ENCODE measurements around the gene RABGGTA. TPM values are rescaled to one million over a fixed set of nuclear protein-coding genes. Genes with fewer than 3 reads are reported as not detected.
"Not testable (repeated sequence)": the region's sequence is repeated elsewhere in the genome, so short reads cannot be mapped to it uniquely, and the experiment has no call there.

RABGGTA gene
- total RNA-seq, 4 donors from 2014 or later, result 20.9 to 32.8 (median 28.0) TPM

DNA sequence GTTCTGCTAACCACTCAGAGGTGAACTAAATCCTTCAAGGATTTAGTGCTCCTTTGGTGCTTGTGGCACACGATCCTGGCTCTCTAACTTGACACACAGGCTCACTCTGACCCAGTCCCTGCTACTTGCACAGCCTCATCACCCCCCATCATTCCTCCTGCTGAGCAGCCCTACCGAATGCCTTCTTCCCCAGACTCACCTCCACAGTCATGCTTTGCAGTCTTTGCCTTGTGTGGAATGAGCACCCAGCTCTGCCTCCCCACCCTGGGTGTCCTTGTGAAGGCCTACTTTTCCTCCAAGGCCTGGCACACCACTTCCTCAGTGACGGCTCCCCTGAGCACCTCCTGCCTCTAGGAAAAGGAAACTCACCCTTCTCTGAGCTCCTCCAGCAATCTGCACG, 21.0 kb downstream of the RABGGTA start:
- no peak for DNase-seq
- intact Hi-C loops (cut with DNase I; ENCODE audit: low total_unique reads) (no loop called here), in situ Hi-C loops (cut with MboI; ENCODE audit: low sequenced_read_pairs in 4 of 4) (no loop called here)
- H3K4me1 ChIP-seq, result no peaks in the 10 kb centered on the region
- no peaks in the 10 kb centered on the region for H3K27me3 ChIP-seq
- TF ChIP-seq, protein P1, sequence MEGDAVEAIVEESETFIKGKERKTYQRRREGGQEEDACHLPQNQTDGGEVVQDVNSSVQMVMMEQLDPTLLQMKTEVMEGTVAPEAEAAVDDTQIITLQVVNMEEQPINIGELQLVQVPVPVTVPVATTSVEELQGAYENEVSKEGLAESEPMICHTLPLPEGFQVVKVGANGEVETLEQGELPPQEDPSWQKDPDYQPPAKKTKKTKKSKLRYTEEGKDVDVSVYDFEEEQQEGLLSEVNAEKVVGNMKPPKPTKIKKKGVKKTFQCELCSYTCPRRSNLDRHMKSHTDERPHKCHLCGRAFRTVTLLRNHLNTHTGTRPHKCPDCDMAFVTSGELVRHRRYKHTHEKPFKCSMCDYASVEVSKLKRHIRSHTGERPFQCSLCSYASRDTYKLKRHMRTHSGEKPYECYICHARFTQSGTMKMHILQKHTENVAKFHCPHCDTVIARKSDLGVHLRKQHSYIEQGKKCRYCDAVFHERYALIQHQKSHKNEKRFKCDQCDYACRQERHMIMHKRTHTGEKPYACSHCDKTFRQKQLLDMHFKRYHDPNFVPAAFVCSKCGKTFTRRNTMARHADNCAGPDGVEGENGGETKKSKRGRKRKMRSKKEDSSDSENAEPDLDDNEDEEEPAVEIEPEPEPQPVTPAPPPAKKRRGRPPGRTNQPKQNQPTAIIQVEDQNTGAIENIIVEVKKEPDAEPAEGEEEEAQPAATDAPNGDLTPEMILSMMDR (IDR thresholded peaks at IDR 0.05 in 4 of 5, conservative IDR thresholded peaks at IDR 0.05 in 1 of 5), result no peak
- H3K36me3 ChIP-seq, result no peaks in the 10 kb centered on the region
- no peak for ATAC-seq
- H3K4me3 ChIP-seq, result no peak overlapping the region
- no peaks in the 10 kb centered on the region for H3K9me3 ChIP-seq
- H3K27ac ChIP-seq, result no peak overlapping the region

DNA sequence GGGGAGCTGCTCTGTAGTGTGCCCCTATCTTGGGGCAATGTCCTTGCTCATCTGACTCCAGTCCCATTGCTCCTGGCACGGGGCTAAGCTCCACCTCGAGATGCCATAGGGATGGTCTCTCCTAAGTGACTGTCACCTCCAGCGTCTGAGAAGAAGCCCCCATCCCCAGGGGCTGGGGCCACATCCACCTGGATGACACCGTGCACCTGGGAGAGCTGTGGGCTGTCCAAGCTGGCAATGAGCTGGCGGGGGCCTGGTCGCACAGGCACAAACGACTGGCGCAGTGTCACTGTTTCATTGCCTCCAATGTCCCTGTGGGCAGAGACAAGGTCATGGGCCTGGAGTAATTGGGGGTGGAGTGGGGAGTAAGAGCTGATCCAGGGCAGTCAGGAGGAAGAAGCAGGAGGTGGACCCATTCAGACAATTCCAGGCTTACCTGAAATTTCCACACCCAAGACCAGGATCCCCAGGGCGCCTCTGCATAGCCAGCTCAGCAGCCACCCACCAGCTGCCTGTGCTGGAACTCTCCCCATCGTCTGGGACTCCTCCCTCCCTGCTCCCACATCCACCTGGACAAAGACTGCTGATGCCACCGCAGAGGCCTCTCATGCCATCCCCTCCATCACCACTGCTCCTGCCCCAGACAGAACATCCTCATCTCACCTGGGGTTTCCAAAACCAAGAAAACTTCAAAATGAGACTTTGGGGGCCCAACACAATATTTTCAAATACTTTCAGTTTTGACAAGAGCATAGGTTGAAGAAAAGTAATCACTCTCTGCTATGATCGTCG, 22.0 kb downstream of the RABGGTA start:
- TF ChIP-seq, protein P1 (IDR thresholded peaks at IDR 0.05 in 4 of 5, conservative IDR thresholded peaks at IDR 0.05 in 1 of 5), result no peak
- no peak for TF ChIP-seq POLR2A (IDR thresholded peaks at IDR 0.05)
- Histone ChIP-seq H3K4me1 (no peaks in the 10 kb centered on the region), H3K4me3 (no peak overlapping the region), H3K36me3 (no peaks in the 10 kb centered on the region), H3K9me3 (no peaks in the 10 kb centered on the region), H3K27ac (no peak overlapping the region), H3K27me3 (no peaks in the 10 kb centered on the region)
- no peak for DNase-seq
- in situ Hi-C loops (cut with MboI; ENCODE audit: low sequenced_read_pairs in 4 of 4), result loop anchor here in 3 of 4 donors (10.0 to 25.0 kb wide), 3 partner anchors 45 to 188 kb away; partner anchors contain the start of genes CBLN3 (in 1 of the 3), CIDEB (in 1 of the 3), DHRS1 (in 1 of the 3) and KHNYN (in 1 of the 3)
- no peak for ATAC-seq
- intact Hi-C loops (cut with DNase I; ENCODE audit: low total_unique reads), result no loop called here

DNA sequence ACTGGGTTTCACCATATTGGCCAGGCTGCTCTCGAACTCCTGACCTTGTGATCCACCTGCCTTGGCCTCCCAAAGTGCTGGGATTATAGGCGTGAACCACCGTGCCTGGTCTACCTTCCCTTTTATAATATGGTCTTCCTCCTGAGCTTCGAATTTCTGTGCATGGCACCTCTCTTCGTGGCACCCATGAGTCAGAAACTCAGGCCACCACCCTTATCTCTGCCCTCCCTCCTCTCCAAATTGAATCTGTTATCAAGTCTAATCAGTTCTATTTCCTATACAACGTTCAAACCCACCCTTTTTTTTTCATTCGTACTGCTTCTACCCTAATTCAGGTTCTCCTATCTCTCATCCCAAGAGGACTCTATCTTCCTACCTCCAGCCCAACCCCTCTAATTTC, 24.0 kb downstream of the RABGGTA start:
- Histone ChIP-seq H3K36me3 (no peaks in the 10 kb centered on the region), H3K4me3 (no peak overlapping the region), H3K27ac (no peak overlapping the region), H3K4me1 (peaks cover 0 to 6% of the 10 kb centered on the region in 2 donors), H3K27me3 (no peaks in the 10 kb centered on the region), H3K9me3 (no peaks in the 10 kb centered on the region)
- ATAC-seq (no peak), DNase-seq (no peak)
- in situ Hi-C loops (cut with MboI; ENCODE audit: low sequenced_read_pairs in 4 of 4) (loop anchor here in 3 of 4 donors (10.0 to 25.0 kb wide), 3 partner anchors 47 to 190 kb away; partner anchors contain the start of genes CBLN3 (in 1 of the 3), CIDEB (in 1 of the 3), DHRS1 (in 1 of the 3) and KHNYN (in 1 of the 3)), intact Hi-C loops (cut with DNase I; ENCODE audit: low total_unique reads) (no loop called here)
- no peak for TF ChIP-seq POLR2A (IDR thresholded peaks at IDR 0.05)
- TF ChIP-seq, protein P1 (IDR thresholded peaks at IDR 0.05 in 4 of 5, conservative IDR thresholded peaks at IDR 0.05 in 1 of 5), result no peak

DNA sequence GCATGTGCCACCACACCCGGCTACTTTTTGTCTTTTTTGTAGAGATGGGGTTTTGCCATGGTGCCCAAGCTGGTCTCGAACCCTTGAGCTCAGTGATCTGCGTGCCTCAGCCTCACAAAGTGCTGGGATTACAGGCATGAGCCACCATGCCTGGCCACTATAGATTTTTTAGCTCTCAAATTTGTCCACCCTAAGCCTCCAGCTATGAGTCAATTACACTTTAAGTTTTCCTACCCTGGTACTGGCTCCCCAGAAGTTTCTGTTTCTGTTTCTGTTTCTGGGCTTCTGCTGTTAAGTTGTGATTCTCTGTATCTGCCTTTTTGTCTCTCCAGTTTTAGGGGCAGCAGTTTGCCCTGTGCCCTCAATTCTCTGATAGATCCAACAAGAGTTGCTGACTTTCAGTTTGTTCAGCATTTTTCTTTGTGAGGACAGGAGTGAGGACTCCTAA, 24.6 kb downstream of the RABGGTA start:
- intact Hi-C loops (cut with DNase I; ENCODE audit: low total_unique reads), result no loop called here
- H3K9me3 ChIP-seq, result no peaks in the 10 kb centered on the region
- H3K27me3 ChIP-seq, result no peaks in the 10 kb centered on the region
- H3K4me1 ChIP-seq, result peaks cover 0 to 6% of the 10 kb centered on the region in 2 donors
- TF ChIP-seq POLR2A (IDR thresholded peaks at IDR 0.05), result no peak
- TF ChIP-seq, protein P1 (IDR thresholded peaks at IDR 0.05 in 4 of 5, conservative IDR thresholded peaks at IDR 0.05 in 1 of 5), result no peak
- ATAC-seq (no peak), DNase-seq (no peak)
- no peaks in the 10 kb centered on the region for H3K36me3 ChIP-seq
- no peak overlapping the region for H3K4me3 ChIP-seq
- in situ Hi-C loops (cut with MboI; ENCODE audit: low sequenced_read_pairs in 4 of 4), result loop anchor here in 3 of 4 donors (10.0 to 25.0 kb wide), 3 partner anchors 48 to 191 kb away; partner anchors contain the start of genes CBLN3 (in 1 of the 3), CIDEB (in 1 of the 3), DHRS1 (in 1 of the 3) and KHNYN (in 1 of the 3)
- no peak overlapping the region for H3K27ac ChIP-seq

DNA sequence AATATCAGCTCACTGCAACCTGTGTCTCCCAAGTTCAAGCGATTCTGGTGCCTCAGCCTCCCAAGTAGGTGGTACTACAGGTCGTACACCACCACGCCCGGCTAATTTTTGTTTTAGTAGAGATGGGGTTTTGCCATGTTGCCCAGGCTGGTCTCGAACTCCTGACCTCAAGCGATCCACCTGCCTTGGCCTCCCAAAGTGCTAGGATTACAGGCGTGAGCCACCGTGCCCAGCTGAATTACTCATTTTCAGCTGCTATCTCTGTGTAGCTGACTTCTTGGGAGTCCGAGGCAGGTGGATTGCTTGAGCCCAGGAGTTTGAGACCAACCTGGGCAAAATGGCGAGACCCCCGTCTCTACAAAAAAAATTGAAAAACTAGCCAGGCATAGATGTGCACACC, 26.0 kb downstream of the RABGGTA start:
- peaks cover 14 to 20% of the 10 kb centered on the region in 2 donors for H3K4me1 ChIP-seq
- H3K9me3 ChIP-seq; ATAC-seq; H3K27me3 ChIP-seq; H3K27ac ChIP-seq; H3K4me3 ChIP-seq; H3K36me3 ChIP-seq; DNase-seq; intact Hi-C loops (cut with DNase I; ENCODE audit: low total_unique reads): not testable (repeated sequence)
- in situ Hi-C loops (cut with MboI; ENCODE audit: low sequenced_read_pairs in 4 of 4), result loop anchor here in 3 of 4 donors (10.0 to 25.0 kb wide), 3 partner anchors 49 to 192 kb away; partner anchors contain the start of genes CBLN3 (in 1 of the 3), CIDEB (in 1 of the 3), DHRS1 (in 1 of the 3) and KHNYN (in 1 of the 3)

Data from gastrocnemius medialis (tissue), 4 donors.